GM10248 (cell line): ENCODE data around the gene HMGB4.

Experiments
- CTCF ChIA-PET: fragments of 300-600 bp; sonication (Branson Sonifier 250); formaldehyde crosslinking; extraction: SDS; loops from one replicate; lab custom pipeline; 2021; ENCODE audit warnings: antibody characterized with exemption; lab: Yijun Ruan, JAX
- POLR2A ChIA-PET: fragments of 350-650 bp; sonication (Branson Sonifier 250); formaldehyde crosslinking; extraction: SDS; loops from one replicate; lab custom pipeline; 2020; ENCODE audit warnings: antibody characterized with exemption; lab: Yijun Ruan, JAX
- DNase-seq: peaks from one replicate; pipeline ENCODE4 v3.0.0; 2012; ENCODE audit errors: extremely low spot score
- CTCF ChIP-seq: IDR thresholded peaks from 2 replicates; pipeline ENCODE4 v1.5.1; 2012; ENCODE audit warnings: mild to moderate bottlenecking, low read depth; ENCODE audit errors: extremely low read depth, missing control alignments, control extremely low read depth

Gene HMGB4

GRCh38 chr1:33863779-33864178 lies at the start of gene HMGB4:
HMGB4 (plus strand) TSS chr1:33864079; CDS start chr1:33864192, 113 bp downstream.
- POLR2A ChIA-PET, result no interaction called here
- TF ChIP-seq CTCF, result no peak
- DNase-seq, result no peak
- CTCF ChIA-PET, result interaction anchor here (1.2 kb wide), 1 partner anchor 17 kb away, joined by 3 read pairs; no protein-coding TSS in a partner anchor

- ChIA-PET POLR2A (no interaction called here), CTCF (no interaction called here)
- DNase-seq, result no peak
- no peak for TF ChIP-seq CTCF
Observed at GRCh38 chr1:33814166-33814565, 49.7 kb upstream of the HMGB4 start.

- TF ChIP-seq CTCF, result no peak
- ChIA-PET POLR2A (no interaction called here), CTCF (no interaction called here)
- DNase-seq, result no peak
Observed at GRCh38 chr1:33815061-33815460, 48.8 kb upstream of the HMGB4 start.

GRCh38 chr1:33818071-33818470 lies 45.8 kb upstream of the HMGB4 start:
- POLR2A ChIA-PET, result no interaction called here
- no peak for TF ChIP-seq CTCF
- CTCF ChIA-PET, result no interaction called here
- DNase-seq, result no peak

- POLR2A ChIA-PET, result no interaction called here
- DNase-seq, result no peak
- TF ChIP-seq CTCF, result no peak
Observed at GRCh38 chr1:33819290-33819912, 44.5 kb upstream of the HMGB4 start.

GRCh38 chr1:33819913-33820311 lies 44.0 kb upstream of the HMGB4 start:
- POLR2A ChIA-PET, result no interaction called here
- CTCF ChIA-PET, result no interaction called here
- DNase-seq, result no peak
- TF ChIP-seq CTCF, result no peak

More at GRCh38 chr1:33819290-33819912, 44.5 kb upstream of the HMGB4 start:
- CTCF ChIA-PET, result no interaction called here
